IMR-90 (cell line): Measurements from ENCODE around the gene AKAP13. TPM values are rescaled to one million over a fixed set of nuclear protein-coding genes. Genes with fewer than 3 reads are reported as not detected.

Source experiments
- ATAC-seq: fragments of 200-7000 bp; cut with Tn5 transposase; 2 replicates; pipeline ENCODE4 v1.9.1; 2020; ENCODE audit warnings: low read depth, mild to moderate bottlenecking, moderate library complexity
- BruUV-seq: library from RNA; stranded (reverse); fragments of 400-500 nt; replicated peaks from 2 replicates; lab custom pipeline; 2021; lab: Mats Ljungman, UMichigan
- CTCF ChIA-PET: fragments of 300-600 bp; formaldehyde crosslinking; extraction: SDS; loops from one replicate; lab custom pipeline; 2021; ENCODE audit warnings: antibody characterized with exemption; lab: Yijun Ruan, JAX
- POLR2A ChIA-PET: fragments of 300-600 bp; sonication (Branson Sonifier 250); formaldehyde crosslinking; loops from one replicate; lab custom pipeline; 2022; ENCODE audit warnings: antibody characterized with exemption; ENCODE audit not compliant: unreplicated experiment; lab: Charles Lee
- DNase-seq: peaks from one replicate; pipeline ENCODE4 v3.0.0; 2013
- H2AFZ ChIP-seq: replicated peaks from 2 replicates; pipeline ENCODE3; 2013; ENCODE audit warnings: low read length, mild to moderate bottlenecking; ENCODE audit not compliant: poor library complexity
- H2AK5ac ChIP-seq: 2 replicates; pipeline ENCODE4 v1.6.1; 2013; ENCODE audit warnings: low read depth, low read length, inconsistent platforms
- H2AK9ac ChIP-seq: replicated peaks from 2 replicates; pipeline ENCODE3; 2013; ENCODE audit warnings: mild to moderate bottlenecking, low read depth, low read length, moderate library complexity; ENCODE audit not compliant: poor library complexity
- H2BK120ac ChIP-seq: 2 replicates; pipeline ENCODE4 v1.6.1; 2013; ENCODE audit warnings: low read depth, low read length, inconsistent platforms
- H2BK15ac ChIP-seq: 3 replicates; pipeline ENCODE4 v1.6.1; 2013; ENCODE audit warnings: low read depth, low read length, inconsistent platforms
- H2BK20ac ChIP-seq: 2 replicates; pipeline ENCODE4 v1.6.1; 2013; ENCODE audit warnings: low read depth, mild to moderate bottlenecking, inconsistent platforms, low read length, moderate library complexity
- H2BK5ac ChIP-seq: 2 replicates; pipeline ENCODE4 v1.6.1; 2013; ENCODE audit warnings: mild to moderate bottlenecking, low read depth, low read length, inconsistent platforms; ENCODE audit not compliant: poor library complexity, severe bottlenecking
- H3K14ac ChIP-seq: replicated peaks from 2 replicates; pipeline ENCODE4 v1.6.1; 2013; ENCODE audit warnings: low read depth, low read length, inconsistent platforms
- H3K18ac ChIP-seq: 2 replicates; pipeline ENCODE4 v1.6.1; 2013; ENCODE audit warnings: low read depth, low read length, control low read depth
- H3K23ac ChIP-seq: 2 replicates; pipeline ENCODE4 v1.6.1; 2013; ENCODE audit warnings: low read depth, low read length, inconsistent platforms
- H3K27ac ChIP-seq: 2 replicates; pipeline ENCODE4 v1.5.1; 2013; ENCODE audit warnings: mild to moderate bottlenecking, control low read depth, low read length; ENCODE audit not compliant: insufficient read depth
- H3K27me3 ChIP-seq: 2 replicates; pipeline ENCODE4 v1.6.1; 2013; ENCODE audit warnings: low read length; ENCODE audit not compliant: control insufficient read depth, insufficient read depth
- H3K36me3 ChIP-seq: 2 replicates; pipeline ENCODE4 v1.6.1; 2013; ENCODE audit warnings: low read length, mixed read lengths; ENCODE audit not compliant: control insufficient read depth, insufficient read depth
- H3K4ac ChIP-seq: 2 replicates; pipeline ENCODE4 v1.6.1; 2013; ENCODE audit warnings: low read depth, low read length, inconsistent platforms
- H3K4me1 ChIP-seq: 2 replicates; pipeline ENCODE4 v1.6.1; 2013; ENCODE audit warnings: low read length, mixed read lengths; ENCODE audit not compliant: control insufficient read depth, insufficient read depth
- H3K4me2 ChIP-seq: 2 replicates; pipeline ENCODE4 v1.6.1; 2013; ENCODE audit warnings: low read depth, mild to moderate bottlenecking, control low read depth, low read length, moderate library complexity
- H3K4me3 ChIP-seq: 2 replicates; pipeline ENCODE4 v1.5.1; 2013; ENCODE audit warnings: low read depth, mild to moderate bottlenecking, control low read depth, low read length, moderate library complexity; ENCODE audit not compliant: insufficient read depth
- H3K56ac ChIP-seq: 2 replicates; pipeline ENCODE4 v1.6.1; 2013; ENCODE audit warnings: low read length, inconsistent platforms; ENCODE audit not compliant: insufficient read depth; ENCODE audit errors: extremely low read depth
- H3K79me1 ChIP-seq, 2 experiments: 2 replicates each; pipeline ENCODE4 v1.6.1; 2013; ENCODE audit warnings: low read length in 2 of 2, inconsistent platforms in 1 of 2, low read depth in 1 of 2
- H3K9ac ChIP-seq: 2 replicates; pipeline ENCODE4 v1.6.1; 2013; ENCODE audit warnings: low read depth, low read length, control low read depth
- H3K9me1 ChIP-seq: 2 replicates; pipeline ENCODE4 v1.6.1; 2013; ENCODE audit warnings: low read length, inconsistent platforms; ENCODE audit not compliant: insufficient read depth
- H3K9me3 ChIP-seq: 2 replicates; pipeline ENCODE4 v1.6.1; 2013; ENCODE audit warnings: low read length; ENCODE audit not compliant: control insufficient read depth, insufficient read depth
- H4K20me1 ChIP-seq: 2 replicates; pipeline ENCODE4 v1.6.1; 2013; ENCODE audit warnings: low read length, inconsistent platforms; ENCODE audit not compliant: insufficient read depth
- H4K5ac ChIP-seq: 2 replicates; pipeline ENCODE4 v1.6.1; 2013; ENCODE audit warnings: mild to moderate bottlenecking, low read depth, low read length, control low read depth
- H4K8ac ChIP-seq, 2 experiments: 2 replicates each; pipeline ENCODE4 v1.6.1; 2013; ENCODE audit warnings: low read depth in 2 of 2, low read length in 2 of 2, control low read depth in 1 of 2, inconsistent platforms in 1 of 2
- H4K91ac ChIP-seq: 2 replicates; pipeline ENCODE4 v1.6.1; 2013; ENCODE audit warnings: low read depth, low read length, inconsistent platforms; ENCODE audit not compliant: insufficient read depth
- BHLHE40 ChIP-seq: fragments of 150-350 bp; IDR thresholded peaks from 2 replicates; pipeline ENCODE4 v1.6.1; 2016; ENCODE audit warnings: mild to moderate bottlenecking, low read depth, low read length
- CEBPB ChIP-seq: IDR thresholded peaks from 2 replicates; pipeline ENCODE4 v1.6.1; 2012; ENCODE audit warnings: low read depth, low read length, improper control_type of control experiment
- CHD1 ChIP-seq: IDR thresholded peaks from 2 replicates; pipeline ENCODE4 v1.6.1; 2012; ENCODE audit warnings: low read depth, low read length, improper control_type of control experiment
- FOS ChIP-seq: fragments of 150-350 bp; IDR thresholded peaks from 2 replicates; pipeline ENCODE4 v1.6.1; 2016; ENCODE audit warnings: low read depth, low read length
- MAFK ChIP-seq: IDR thresholded peaks from 2 replicates; pipeline ENCODE4 v1.6.1; 2012; ENCODE audit warnings: low read depth, low read length, improper control_type of control experiment
- MAZ ChIP-seq: IDR thresholded peaks from 2 replicates; pipeline ENCODE4 v1.6.1; 2012; ENCODE audit warnings: low read depth, mild to moderate bottlenecking, low read length, improper control_type of control experiment, moderate library complexity, borderline replicate concordance
- MXI1 ChIP-seq: IDR thresholded peaks from 2 replicates; pipeline ENCODE4 v1.6.1; 2012; ENCODE audit warnings: low read depth, mild to moderate bottlenecking, low read length, moderate library complexity, borderline replicate concordance
- NFE2L2 ChIP-seq: fragments of 150-350 bp; IDR thresholded peaks from 2 replicates; pipeline ENCODE4 v1.6.1; 2016; ENCODE audit warnings: low read depth, mild to moderate bottlenecking, low read length
- POLR2A ChIP-seq: IDR thresholded peaks from 2 replicates; pipeline ENCODE4 v1.6.1; 2012; ENCODE audit warnings: mild to moderate bottlenecking, low read depth, low read length
- RAD21 ChIP-seq: IDR thresholded peaks from 2 replicates; pipeline ENCODE4 v1.6.1; 2012; ENCODE audit warnings: low read length, improper control_type of control experiment
- RCOR1 ChIP-seq: IDR thresholded peaks from 2 replicates; pipeline ENCODE4 v1.6.1; 2012; ENCODE audit warnings: mild to moderate bottlenecking, low read length, improper control_type of control experiment; ENCODE audit not compliant: insufficient replicate concordance
- RFX5 ChIP-seq: IDR thresholded peaks from 2 replicates; pipeline ENCODE4 v1.8.0; 2012; ENCODE audit warnings: low read depth, mild to moderate bottlenecking, low read length, moderate library complexity
- SMC3 ChIP-seq: fragments of 150-350 bp; IDR thresholded peaks from 2 replicates; pipeline ENCODE4 v1.6.1; 2016; ENCODE audit warnings: low read depth, mild to moderate bottlenecking, antibody characterized with exemption, low read length, moderate library complexity
- WGBS, 2 experiments: methylation state at CpG; one replicate each; pipeline versions ENCODE4 v1.1.5 to v1.1.7; 2013; ENCODE audit warnings: missing lambda C conversion rate in 2 of 2; ENCODE audit not compliant: insufficient read length in 1 of 2; ENCODE audit errors: extremely low coverage in 2 of 2; 5-methylcytosine and 5-hydroxymethylcytosine counted together
- dilution Hi-C: fragments of 300-500 bp; cut with HindIII; formaldehyde crosslinking; loops from one replicate; pipeline ENCODE4 v1.14.3; 2018; ENCODE audit warnings: low sequenced_read_pairs; ENCODE audit not compliant: unreplicated experiment
- in situ Hi-C: fragments of 300-500 bp; cut with MboI; formaldehyde crosslinking; loops from 3 replicates; pipeline ENCODE4 v1.14.3; 2019; ENCODE audit warnings: low sequenced_read_pairs, inconsistent platforms, mixed read lengths
- intact Hi-C: fragments of 100-400 bp; cut with micrococcal nuclease; formaldehyde crosslinking; loops from 2 replicates; pipeline ENCODE4 v1.10.0; 2022
- polyA plus RNA-seq, 3 experiments: library from polyadenylated mRNA; depleted of rRNA; stranded (reverse); fragments of >200 nt; gene quantifications; 2 replicates each; pipeline ENCODE4 v1.2.3, GENCODE V29; 2012; ENCODE audit warnings: low replicate concordance in 1 of 3
- total RNA-seq: library from RNA; depleted of rRNA; stranded (reverse); fragments of >200 nt; gene quantifications from 2 replicates; pipeline ENCODE4 v1.2.3, GENCODE V29; 2012
- TF ChIP-seq, protein P1 (sequence below): fragments of 150-350 bp; IDR thresholded peaks from 2 replicates; pipeline ENCODE4 v1.6.1; 2017; ENCODE audit warnings: mild to moderate bottlenecking, antibody characterized with exemption, low read length, low read depth
- TF ChIP-seq, protein P2 (sequence below): conservative IDR thresholded peaks from 2 replicates; pipeline ENCODE4 v1.5.1; 2012; ENCODE audit warnings: mild to moderate bottlenecking, low read depth, low read length, improper control_type of control experiment

The AKAP13 gene
- total and polyA plus RNA-seq, 2 of the 4 experiments (the other 2 are of a cell fraction), result 10.4 to 46.4 TPM

DNA sequence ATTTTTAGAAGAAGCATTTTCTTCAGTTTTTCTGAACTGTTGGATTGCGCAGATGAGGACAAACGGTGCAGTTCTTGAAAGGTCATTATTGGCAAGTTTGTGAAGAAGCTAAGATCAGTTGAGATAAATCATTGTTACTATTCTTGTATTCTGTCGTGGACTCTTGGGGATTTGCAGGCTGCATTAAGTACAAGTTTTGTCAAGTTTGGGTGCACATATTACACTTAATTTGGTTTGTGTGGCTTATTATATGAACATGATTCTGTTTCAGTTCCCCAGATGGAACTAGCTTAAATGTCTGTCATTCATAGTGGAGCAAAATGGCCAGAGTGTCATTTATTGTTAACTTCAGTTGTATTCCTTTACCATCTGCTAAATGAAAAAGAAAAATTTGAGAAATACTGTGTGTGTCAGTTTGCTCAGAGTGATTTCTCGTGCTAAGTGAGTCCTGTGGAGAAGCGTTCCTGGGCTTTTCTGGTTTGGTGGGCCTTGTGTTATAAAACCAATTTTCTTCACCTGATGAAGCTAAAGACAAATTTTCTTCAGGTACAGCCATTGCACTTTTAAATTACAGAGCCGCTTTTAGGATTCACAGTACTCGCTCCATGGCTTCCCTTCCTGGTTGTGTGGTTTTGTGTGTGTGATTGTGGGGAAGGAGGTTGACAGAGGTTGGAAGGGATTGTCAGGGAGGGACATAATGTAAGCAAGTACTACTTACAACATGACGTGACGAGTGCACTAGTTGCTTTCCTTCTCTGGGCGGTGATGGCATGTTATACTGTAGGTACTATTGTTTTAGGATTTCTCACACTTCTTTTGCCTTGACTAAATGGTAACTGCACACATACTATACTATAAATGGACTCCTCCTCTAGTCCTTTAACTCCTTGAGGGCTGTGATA, 1.7 kb downstream of the AKAP13 start:
- ChIA-PET CTCF (interaction anchor here (1.4 kb wide), 1 partner anchor 18 kb away, joined by 3 read pairs; no protein-coding TSS in a partner anchor), POLR2A (interaction anchor here (0.6 kb wide), 2 partner anchors 15 to 22 kb away, joined by 3 read pairs; no protein-coding TSS in a partner anchor)
- Histone ChIP-seq H4K20me1 (peaks cover 26% of the 10 kb centered on the region), H2AK9ac (no peak overlapping the region), H2BK120ac (no peak overlapping the region), H3K18ac (no peak overlapping the region), H3K4me1 (peaks cover 3% of the 10 kb centered on the region), H3K9ac (peak overlapping the region; percentile 56; the same call in 1 of the 2 replicates), H3K56ac (no peak overlapping the region), H3K27me3 (no peaks in the 10 kb centered on the region), H3K79me1 (peaks cover 4 to 42% of the 10 kb centered on the region in 2 experiments), H4K91ac (no peak overlapping the region), H4K8ac (no peak overlapping the region), H3K36me3 (no peaks in the 10 kb centered on the region), H3K14ac (peak overlapping the region; percentile 50), H4K5ac (no peak overlapping the region), H3K9me1 (peaks cover 5% of the 10 kb centered on the region), H3K4me3 (peak overlapping the region; percentile 67), H2AK5ac (0 out of 2 replicates have a peak overlapping the region, but pooled peaks have one; percentile 9), H3K23ac (peak overlapping the region; percentile 87), H3K27ac (no peak overlapping the region), H3K9me3 (no peaks in the 10 kb centered on the region), H3K4ac (peak overlapping the region; percentile 9; the same call in 1 of the 2 replicates), H2AFZ (no peak overlapping the region), H3K4me2 (peak overlapping the region; percentile 99), H2BK5ac (no peak overlapping the region), H2BK20ac (no peak overlapping the region; the same call in 1 of the 2 replicates), H2BK15ac (no peak overlapping the region)
- DNase-seq, result no peak
- in situ Hi-C loops (no loop called here), intact Hi-C loops (loop anchor here (2.0 to 5.0 kb wide), 3 partner anchors 23 to 100 kb away; no protein-coding TSS in a partner anchor), dilution Hi-C loops (no loop called here)
- ATAC-seq, result no peak
- no CpG with 5 or more reads among the region's 10 CpGs for WGBS, 2 experiments
- TSS peak; percentile 34 for BruUV-seq
- TF ChIP-seq BHLHE40 (no peak), NFE2L2 (no peak), CHD1 (no peak), RCOR1 (no peak), POLR2A (no peak), RFX5 (no peak), CEBPB (no peak), RAD21 (no peak), MAFK (no peak), SMC3 (no peak), FOS (no peak), MXI1 (no peak), MAZ (no peak)
- TF ChIP-seq, protein P1, sequence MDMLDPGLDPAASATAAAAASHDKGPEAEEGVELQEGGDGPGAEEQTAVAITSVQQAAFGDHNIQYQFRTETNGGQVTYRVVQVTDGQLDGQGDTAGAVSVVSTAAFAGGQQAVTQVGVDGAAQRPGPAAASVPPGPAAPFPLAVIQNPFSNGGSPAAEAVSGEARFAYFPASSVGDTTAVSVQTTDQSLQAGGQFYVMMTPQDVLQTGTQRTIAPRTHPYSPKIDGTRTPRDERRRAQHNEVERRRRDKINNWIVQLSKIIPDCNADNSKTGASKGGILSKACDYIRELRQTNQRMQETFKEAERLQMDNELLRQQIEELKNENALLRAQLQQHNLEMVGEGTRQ, result no peak
- TF ChIP-seq, protein P2, sequence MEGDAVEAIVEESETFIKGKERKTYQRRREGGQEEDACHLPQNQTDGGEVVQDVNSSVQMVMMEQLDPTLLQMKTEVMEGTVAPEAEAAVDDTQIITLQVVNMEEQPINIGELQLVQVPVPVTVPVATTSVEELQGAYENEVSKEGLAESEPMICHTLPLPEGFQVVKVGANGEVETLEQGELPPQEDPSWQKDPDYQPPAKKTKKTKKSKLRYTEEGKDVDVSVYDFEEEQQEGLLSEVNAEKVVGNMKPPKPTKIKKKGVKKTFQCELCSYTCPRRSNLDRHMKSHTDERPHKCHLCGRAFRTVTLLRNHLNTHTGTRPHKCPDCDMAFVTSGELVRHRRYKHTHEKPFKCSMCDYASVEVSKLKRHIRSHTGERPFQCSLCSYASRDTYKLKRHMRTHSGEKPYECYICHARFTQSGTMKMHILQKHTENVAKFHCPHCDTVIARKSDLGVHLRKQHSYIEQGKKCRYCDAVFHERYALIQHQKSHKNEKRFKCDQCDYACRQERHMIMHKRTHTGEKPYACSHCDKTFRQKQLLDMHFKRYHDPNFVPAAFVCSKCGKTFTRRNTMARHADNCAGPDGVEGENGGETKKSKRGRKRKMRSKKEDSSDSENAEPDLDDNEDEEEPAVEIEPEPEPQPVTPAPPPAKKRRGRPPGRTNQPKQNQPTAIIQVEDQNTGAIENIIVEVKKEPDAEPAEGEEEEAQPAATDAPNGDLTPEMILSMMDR, result no peak
